Measurements from ENCODE around the gene PEPD. TPM values are rescaled to one million over a fixed set of nuclear protein-coding genes. Genes with fewer than 3 reads are reported as not detected.
A peak's percentile ranks its signal among the peaks of the same experiment; 100 is the strongest.

PEPD gene
- total and polyA plus RNA-seq, 5 experiments from 2014 or later: 31.6 to 139 (median 117) TPM

DNA sequence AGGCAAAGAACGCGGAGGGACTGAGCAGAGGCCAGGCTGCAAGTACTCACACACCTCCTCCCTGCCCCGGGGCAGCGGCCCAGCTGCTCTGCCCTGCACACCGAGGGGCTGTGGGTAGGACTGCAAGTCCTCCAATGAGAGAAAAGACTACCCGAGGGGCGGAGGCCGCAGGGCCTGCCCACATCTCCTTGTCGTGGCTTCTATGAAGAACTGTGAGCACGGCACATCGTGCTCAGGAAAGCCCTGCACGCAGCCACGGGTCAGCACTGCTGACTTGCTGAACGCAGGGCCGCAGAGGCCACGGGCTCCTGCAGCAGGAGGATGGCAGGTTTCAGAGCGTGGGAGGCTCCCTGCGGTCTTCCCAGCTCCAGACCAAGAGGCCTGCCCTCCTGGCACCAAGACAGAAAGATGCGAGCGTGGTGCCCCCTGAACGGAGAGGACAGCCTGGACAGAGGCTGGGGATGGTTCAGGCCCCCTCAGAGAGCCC is 110.6 kb downstream of the PEPD start:
- Mint-ChIP-seq H3K27me3 (no peaks in the 10 kb centered on the region), H3K4me1 (peaks cover 0 to 1% (median 0%) of the 10 kb centered on the region in 4 donors), H3K36me3 (peaks cover 0 to 4% (median 2%) of the 10 kb centered on the region in 3 donors), H3K27ac (no peak overlapping the region), H3K9me3 (no peaks in the 10 kb centered on the region), H3K4me3 (no peak overlapping the region)
- DNase-seq: peak in 1 of 10 donors; percentile 38
- POLR2A ChIA-PET: no interaction called here
- no peak for ATAC-seq

DNA sequence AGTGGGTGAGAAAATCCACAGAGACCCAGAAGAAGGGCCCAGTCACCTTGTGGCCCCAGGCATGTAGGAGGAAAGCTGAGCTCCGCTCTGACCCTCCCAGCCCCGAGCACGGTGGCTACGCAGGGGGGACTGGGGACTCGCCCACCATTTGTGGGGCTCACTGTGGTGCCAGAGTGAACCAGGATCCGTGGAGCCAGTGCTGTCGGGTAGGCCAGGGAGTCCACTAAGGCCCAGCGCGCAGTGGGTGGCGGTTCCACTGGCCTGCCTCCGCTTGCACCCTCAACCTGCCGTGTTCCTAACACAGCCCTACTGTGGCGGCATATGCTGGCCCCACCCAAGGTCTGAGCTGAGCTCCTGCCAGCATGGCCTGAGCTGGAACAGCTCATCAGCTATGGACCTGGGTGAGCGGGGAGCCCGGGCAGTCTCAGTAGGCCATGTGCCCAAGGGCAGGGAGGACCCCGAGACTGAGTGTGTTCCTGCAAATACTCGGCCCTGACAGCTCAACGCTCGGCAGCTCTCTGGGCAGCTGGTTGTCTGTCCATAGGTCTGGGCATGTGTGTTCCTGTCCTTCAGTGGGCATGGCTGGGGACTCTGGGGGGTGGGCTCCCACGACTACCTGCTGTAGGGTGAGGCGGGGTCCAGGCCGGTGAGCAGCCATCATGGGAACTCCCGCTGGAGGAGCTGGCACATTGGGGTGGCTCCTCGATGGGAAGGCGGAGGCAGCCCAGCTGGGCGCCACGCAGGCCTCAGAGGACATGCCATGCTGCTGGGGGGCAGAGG is 111.5 kb downstream of the PEPD start:
- ATAC-seq: no peak

DNA sequence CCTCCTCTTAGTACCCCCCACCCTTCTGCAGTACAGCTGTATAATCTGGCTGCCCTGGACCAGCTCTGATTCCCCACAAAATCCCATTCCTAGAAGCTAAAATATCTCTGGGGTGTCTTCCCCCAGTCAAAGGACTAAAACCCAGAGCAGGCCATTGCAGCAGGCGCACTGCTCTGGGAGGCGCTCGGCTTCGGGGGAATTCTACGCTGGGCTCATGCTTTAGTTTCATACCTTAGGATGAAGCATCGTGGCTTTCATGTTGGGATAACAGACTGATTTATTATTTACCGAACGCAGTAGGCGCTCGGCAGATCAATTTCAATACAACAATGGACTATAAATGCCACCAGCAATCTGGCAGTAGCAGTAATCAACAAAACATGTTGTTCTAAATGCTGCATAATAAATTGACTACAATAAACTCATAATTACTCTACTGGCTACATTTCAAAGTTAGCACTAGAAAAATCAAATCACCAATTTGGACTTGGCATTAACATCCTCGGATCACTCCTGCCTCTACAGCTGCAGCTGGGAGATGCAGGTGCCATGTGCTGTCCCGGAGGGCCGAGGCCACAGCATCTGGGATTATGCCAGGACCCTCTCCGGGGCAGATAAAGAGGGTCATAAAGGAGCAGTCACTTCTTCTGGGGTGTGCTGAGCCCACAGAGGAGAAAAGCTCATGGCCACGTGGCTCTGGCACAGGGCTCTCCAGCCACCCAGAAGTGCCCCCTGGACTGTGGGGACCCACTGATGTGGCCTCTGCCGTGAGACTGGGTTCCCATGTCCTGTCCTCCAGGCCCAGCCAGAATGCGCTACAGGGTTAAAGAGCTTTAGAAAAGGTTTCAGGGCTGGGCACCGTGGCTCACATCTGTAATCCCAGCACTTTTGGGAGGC is 112.8 kb downstream of the PEPD start:
- H3K4me3 Mint-ChIP-seq: no peak overlapping the region
- peaks cover 0 to 6% (median 1%) of the 10 kb centered on the region in 4 donors for H3K4me1 Mint-ChIP-seq
- peak in 1 of 10 donors; percentile 32 for DNase-seq
- no peak overlapping the region for H3K27ac Mint-ChIP-seq
- no peaks in the 10 kb centered on the region for H3K9me3 Mint-ChIP-seq
- peaks cover 0 to 4% (median 2%) of the 10 kb centered on the region in 3 donors for H3K36me3 Mint-ChIP-seq
- no peak for ATAC-seq
- POLR2A ChIA-PET: no interaction called here
- no peaks in the 10 kb centered on the region for H3K27me3 Mint-ChIP-seq

More for the DNA sequence above, 111.5 kb downstream of the PEPD start:
- Mint-ChIP-seq H3K4me1 (no peaks in the 10 kb centered on the region), H3K36me3 (peaks cover 0 to 4% (median 2%) of the 10 kb centered on the region in 3 donors), H3K27ac (no peak overlapping the region), H3K4me3 (no peak overlapping the region), H3K27me3 (no peaks in the 10 kb centered on the region), H3K9me3 (no peaks in the 10 kb centered on the region)
- POLR2A ChIA-PET: no interaction called here
- DNase-seq: peak in 1 of 10 donors; percentile 50

DNA sequence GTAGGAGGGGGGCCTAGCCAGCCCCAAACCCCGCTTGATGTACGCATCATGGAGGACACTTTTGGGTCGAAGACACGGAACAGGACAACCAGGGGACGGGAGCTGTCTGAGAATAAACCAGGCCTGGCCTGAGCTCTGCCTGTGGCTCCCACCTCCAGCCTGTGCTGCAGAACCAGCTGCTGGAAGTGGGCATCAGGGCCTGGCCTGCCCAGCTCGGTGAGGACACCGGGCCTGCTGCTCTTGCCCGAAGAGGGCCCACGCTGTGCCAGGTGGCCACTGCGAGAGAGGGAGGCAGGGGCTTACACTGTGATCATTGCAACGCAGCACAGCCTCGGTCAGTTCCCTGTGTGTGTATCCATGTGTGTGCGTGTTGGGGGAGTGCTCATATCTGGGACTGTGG is 113.5 kb downstream of the PEPD start:
- POLR2A ChIA-PET: no interaction called here
- Mint-ChIP-seq H3K27ac (no peak overlapping the region), H3K9me3 (no peaks in the 10 kb centered on the region), H3K4me3 (no peak overlapping the region), H3K27me3 (no peaks in the 10 kb centered on the region), H3K4me1 (peaks cover 0 to 6% (median 1%) of the 10 kb centered on the region in 4 donors), H3K36me3 (peaks cover 0 to 4% (median 2%) of the 10 kb centered on the region in 3 donors)
- ATAC-seq (no peak), DNase-seq (peak in 1 of 10 donors; percentile 55)

DNA sequence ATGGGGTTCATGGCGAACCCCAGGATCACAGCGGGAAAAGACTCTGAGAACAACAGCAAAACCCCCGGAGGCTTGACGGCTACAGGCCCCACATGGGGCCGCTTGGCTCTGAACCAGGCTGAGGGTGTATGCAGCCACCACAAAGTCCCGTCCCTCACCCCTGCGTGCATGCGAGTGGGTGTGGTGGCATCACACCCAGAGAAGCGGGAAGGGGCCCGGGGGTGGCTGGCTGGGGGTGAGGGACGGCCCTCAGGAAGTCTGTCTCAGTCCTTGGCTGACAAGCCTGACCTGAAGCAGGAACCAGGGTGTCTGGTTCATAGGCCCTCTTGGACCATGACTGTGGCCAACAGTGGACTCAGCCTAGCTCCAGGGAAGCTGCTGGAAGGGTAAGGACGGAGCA is 113.9 kb downstream of the PEPD start:
- Mint-ChIP-seq H3K9me3 (no peaks in the 10 kb centered on the region), H3K27ac (no peak overlapping the region), H3K36me3 (peaks cover 0 to 4% (median 2%) of the 10 kb centered on the region in 3 donors), H3K4me3 (no peak overlapping the region), H3K4me1 (peaks cover 0 to 6% (median 1%) of the 10 kb centered on the region in 4 donors), H3K27me3 (no peaks in the 10 kb centered on the region)
- no peak for ATAC-seq
- peak in 1 of 10 donors; percentile 40 for DNase-seq
- POLR2A ChIA-PET: no interaction called here

DNA sequence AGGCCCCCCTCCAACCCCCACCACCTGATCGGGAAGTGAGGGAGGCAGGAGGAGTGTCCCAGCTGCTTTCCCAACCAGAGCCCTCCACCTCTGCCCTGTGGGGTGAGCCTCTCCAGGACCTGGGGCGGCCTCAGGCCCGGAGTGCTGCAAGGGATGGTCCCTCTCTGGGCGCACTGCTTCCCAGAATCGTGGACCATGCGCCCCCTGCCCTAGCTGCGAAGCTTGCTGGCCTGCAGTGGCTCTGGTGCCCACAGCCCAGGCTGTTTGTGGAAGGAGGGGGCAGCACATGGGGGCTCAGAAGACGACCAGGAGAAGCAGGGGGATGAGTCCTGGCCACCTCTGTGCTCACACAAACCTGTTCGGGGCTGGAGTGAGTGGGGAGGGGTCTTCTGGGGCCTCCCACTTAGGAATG is 114.4 kb downstream of the PEPD start:
- no peak for DNase-seq
- peaks cover 0 to 6% (median 1%) of the 10 kb centered on the region in 4 donors for H3K4me1 Mint-ChIP-seq
- H3K36me3 Mint-ChIP-seq: peaks cover 0 to 4% (median 2%) of the 10 kb centered on the region in 3 donors
- no peak overlapping the region for H3K27ac Mint-ChIP-seq
- H3K4me3 Mint-ChIP-seq: no peak overlapping the region
- POLR2A ChIA-PET: no interaction called here
- no peaks in the 10 kb centered on the region for H3K9me3 Mint-ChIP-seq
- no peaks in the 10 kb centered on the region for H3K27me3 Mint-ChIP-seq
- peak in 1 of 2 donors; percentile 14 for ATAC-seq

DNA sequence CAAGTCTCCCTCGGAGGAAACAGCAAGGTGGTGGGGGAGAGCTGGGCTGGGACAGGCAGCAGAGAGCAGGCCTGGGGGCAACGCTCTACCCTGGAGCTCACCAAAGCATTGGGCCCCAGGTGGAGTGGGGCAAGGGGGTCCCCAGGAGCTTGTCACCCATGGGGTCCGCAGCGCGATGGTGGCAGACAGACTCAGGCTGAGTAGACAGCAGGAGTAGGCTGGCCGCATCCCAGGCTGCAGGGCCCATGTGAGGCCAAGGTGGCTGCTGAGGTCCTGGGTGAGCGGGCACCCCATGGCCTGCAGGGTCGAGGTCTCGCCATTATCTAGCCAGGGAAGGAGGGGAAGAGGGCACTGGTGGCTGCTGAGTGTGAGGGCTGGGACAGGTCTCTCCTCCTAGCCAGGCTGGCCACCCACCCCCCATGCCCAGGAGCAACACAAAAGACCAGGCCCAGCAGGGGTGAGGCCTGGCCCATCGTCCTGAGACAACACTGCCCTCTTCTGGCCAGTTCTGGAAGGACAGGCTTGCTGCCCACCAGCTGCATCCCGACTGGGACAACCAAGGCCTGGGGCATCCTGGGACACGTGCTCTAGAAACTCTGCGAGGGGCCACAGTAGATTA is 115.0 kb downstream of the PEPD start:
- peak; percentile 71 to 84 for ATAC-seq
- peaks cover 0 to 6% (median 1%) of the 10 kb centered on the region in 4 donors for H3K4me1 Mint-ChIP-seq

DNA sequence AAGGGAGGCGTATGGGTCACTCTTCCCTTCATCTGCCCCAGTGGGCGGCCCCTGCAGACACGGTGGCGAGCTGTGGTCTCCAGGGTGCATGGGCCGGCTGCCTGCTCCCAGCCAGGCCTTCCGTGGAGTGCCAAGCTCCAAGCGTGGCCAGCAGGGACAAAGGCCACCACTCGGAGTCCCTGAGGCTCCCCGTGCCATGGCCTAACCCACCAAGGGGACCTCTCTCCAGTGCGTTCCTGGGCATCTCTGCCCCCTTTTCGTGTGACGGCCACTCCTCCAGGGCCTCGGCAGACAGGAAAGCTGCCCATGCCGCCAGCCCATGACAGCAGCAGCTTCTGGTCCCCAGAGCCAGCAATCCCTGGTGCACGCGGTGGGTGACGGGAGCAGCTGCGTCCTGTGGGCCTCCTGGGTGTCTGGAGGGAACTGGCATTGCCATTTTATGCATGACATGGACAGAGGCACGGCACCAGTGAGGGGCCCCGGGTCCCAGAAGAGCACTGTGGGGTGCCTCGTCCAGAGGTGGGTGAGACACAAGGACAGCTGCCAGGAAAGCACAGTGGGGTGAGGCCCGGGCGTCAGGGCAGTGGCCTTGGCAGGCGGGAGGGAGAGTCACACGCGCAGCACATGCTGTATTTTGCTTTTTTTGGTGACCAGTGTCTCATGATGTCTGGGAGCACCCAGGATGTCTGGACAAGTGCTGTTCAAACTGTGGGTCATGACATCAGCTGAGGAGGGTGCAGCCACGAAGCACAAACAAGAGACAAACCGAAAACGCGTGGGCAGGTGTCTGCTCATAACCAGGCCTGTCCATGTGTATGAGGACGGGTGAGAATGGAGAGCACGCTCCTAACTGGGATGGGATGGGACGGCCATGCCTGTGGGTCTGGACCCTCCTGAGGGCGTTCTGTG is 115.8 kb downstream of the PEPD start:
- ATAC-seq (no peak), DNase-seq (no peak)
- no peaks in the 10 kb centered on the region for H3K27me3 Mint-ChIP-seq
- H3K36me3 Mint-ChIP-seq: peaks cover 0 to under 1% (median 0%) of the 10 kb centered on the region in 3 donors
- H3K4me3 Mint-ChIP-seq: no peak overlapping the region
- peaks cover 0 to 6% (median 1%) of the 10 kb centered on the region in 4 donors for H3K4me1 Mint-ChIP-seq
- peak overlapping the region in 1 of 10 donors; percentile 61 for H3K27ac Mint-ChIP-seq
- POLR2A ChIA-PET: no interaction called here
- H3K9me3 Mint-ChIP-seq: no peaks in the 10 kb centered on the region

More for the DNA sequence above, 115.0 kb downstream of the PEPD start:
- H3K27ac Mint-ChIP-seq: peak overlapping the region in 2 of 10 donors; percentile 60 to 61
- H3K36me3 Mint-ChIP-seq: peaks cover 0 to 4% (median 2%) of the 10 kb centered on the region in 3 donors
- peak; percentile 45 to 84 (median 64) for DNase-seq
- no peak overlapping the region for H3K4me3 Mint-ChIP-seq
- POLR2A ChIA-PET: no interaction called here
- H3K9me3 Mint-ChIP-seq: no peaks in the 10 kb centered on the region
- H3K27me3 Mint-ChIP-seq: no peaks in the 10 kb centered on the region

DNA sequence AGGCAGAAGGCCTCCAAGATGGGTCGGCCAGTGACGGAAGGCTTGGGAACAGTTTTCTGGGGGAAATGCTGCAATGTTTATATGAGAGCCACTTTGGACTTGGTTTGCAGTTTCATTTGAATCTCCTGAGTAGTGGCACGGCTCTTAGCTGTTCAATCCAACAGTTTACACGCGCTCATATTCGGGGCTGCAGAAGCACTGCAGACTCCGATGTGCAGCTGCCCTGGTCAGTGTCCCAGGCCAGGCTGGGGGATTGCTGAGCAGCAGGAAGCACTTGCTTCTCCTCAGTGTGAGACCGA is 116.4 kb downstream of the PEPD start:
- Mint-ChIP-seq H3K4me1 (peaks cover 0 to 6% (median 1%) of the 10 kb centered on the region in 4 donors), H3K27me3 (no peaks in the 10 kb centered on the region), H3K9me3 (no peaks in the 10 kb centered on the region), H3K4me3 (no peak overlapping the region), H3K36me3 (no peaks in the 10 kb centered on the region), H3K27ac (no peak overlapping the region)
- POLR2A ChIA-PET: no interaction called here
- no peak for ATAC-seq
- no peak for DNase-seq

DNA sequence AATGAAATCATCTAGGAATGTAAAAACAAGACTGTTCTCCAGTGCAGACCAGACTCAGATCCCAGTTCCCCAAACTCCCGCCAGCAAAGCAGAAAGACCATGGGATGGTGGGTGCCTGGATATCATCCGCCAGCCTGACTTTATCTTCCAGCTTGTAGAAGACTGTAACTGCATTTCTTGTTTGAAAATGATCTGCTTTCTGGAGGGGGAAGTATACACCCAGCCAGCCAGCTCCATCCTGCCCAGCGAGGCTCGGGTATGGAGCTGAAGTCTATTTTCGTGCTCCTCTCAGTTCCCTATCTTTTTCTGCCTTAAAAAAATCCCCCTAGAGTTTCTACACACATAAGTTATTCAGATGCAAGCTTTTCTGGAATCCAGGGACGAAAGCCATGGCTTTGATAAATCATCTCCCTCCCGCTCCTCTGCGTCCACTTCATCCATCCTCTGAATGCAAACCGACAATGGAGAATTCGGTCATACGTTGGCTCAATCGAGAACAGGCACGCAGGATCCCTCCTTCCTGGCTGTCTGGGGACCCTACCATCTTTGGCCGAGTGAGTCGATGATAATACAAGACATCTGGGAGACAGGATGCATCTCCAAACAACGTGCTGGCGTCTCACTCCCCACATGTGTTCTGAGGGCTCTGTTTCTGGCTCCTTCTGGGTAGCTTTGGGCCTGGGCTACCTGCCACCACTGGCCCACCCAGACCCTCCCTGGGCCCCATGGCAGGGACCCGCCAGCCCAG is 116.9 kb downstream of the PEPD start:
- Mint-ChIP-seq H3K9me3 (no peaks in the 10 kb centered on the region), H3K27ac (peak overlapping the region in 1 of 10 donors; percentile 25), H3K4me1 (peaks cover 0 to 6% (median 1%) of the 10 kb centered on the region in 4 donors), H3K4me3 (no peak overlapping the region), H3K36me3 (no peaks in the 10 kb centered on the region), H3K27me3 (no peaks in the 10 kb centered on the region)
- DNase-seq: no peak
- ATAC-seq: no peak
- POLR2A ChIA-PET: no interaction called here

DNA sequence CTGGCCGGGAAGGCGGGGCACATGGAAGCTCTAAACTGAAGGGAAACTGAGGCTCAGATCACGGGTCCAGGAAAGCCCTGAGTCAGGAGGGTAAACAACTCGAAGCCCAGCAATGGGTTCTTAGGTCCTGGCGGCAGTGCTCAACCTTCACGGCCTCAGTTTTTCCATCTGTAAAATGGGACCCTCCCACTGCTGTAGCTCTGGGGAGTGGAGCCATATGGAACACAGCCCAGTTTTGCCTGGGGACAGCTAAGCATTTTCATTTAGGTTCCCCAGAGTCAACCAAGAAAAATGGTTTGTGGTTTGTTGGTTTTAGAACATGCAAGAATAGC is 117.7 kb downstream of the PEPD start:
- H3K9me3 Mint-ChIP-seq: no peaks in the 10 kb centered on the region
- POLR2A ChIA-PET: no interaction called here
- no peak overlapping the region for H3K27ac Mint-ChIP-seq
- no peaks in the 10 kb centered on the region for H3K36me3 Mint-ChIP-seq
- ATAC-seq: no peak
- DNase-seq: no peak
- no peaks in the 10 kb centered on the region for H3K27me3 Mint-ChIP-seq
- no peak overlapping the region for H3K4me3 Mint-ChIP-seq
- peaks cover 0 to 6% (median 1%) of the 10 kb centered on the region in 4 donors for H3K4me1 Mint-ChIP-seq
